ENCODE measurements around the gene KIF4A.

Gene KIF4A

GRCh38 chrX:70437921-70438665, 148.2 kb downstream of the KIF4A start:
- FAIRE-seq = no peak
- no peak for DNase-seq (ENCODE audit: low spot score)

- DNase-seq (ENCODE audit: low spot score) (peak; percentile 27), FAIRE-seq (no peak)
Measured at GRCh38 chrX:70439016-70439415, 149.1 kb downstream of the KIF4A start.

GRCh38 chrX:70442224-70442623, 152.3 kb downstream of the KIF4A start:
- no peak for FAIRE-seq
- DNase-seq (ENCODE audit: low spot score) = no peak

GRCh38 chrX:70444326-70444945, 154.5 kb downstream of the KIF4A start, which contains the start of gene DLG3:
Gene DLG3 (plus strand): TSS chrX:70444835. CDS start chrX:70445202, 367 bp downstream.
- FAIRE-seq (no peak), DNase-seq (ENCODE audit: low spot score) (peak; percentile 75)

- DNase-seq (ENCODE audit: low spot score) = no peak
Measured at GRCh38 chrX:70444946-70445656, 155.2 kb downstream of the KIF4A start.

GRCh38 chrX:70445951-70446350, 156.0 kb downstream of the KIF4A start:
- DNase-seq (ENCODE audit: low spot score) (no peak), FAIRE-seq (no peak)

More at GRCh38 chrX:70444946-70445656, 155.2 kb downstream of the KIF4A start:
- no peak for FAIRE-seq

GRCh38 chrX:70446380-70447350, 156.8 kb downstream of the KIF4A start:
- FAIRE-seq (no peak), DNase-seq (ENCODE audit: low spot score) (no peak)

- DNase-seq (ENCODE audit: low spot score) (no peak), FAIRE-seq (no peak)
Measured at GRCh38 chrX:70449457-70449966, 159.6 kb downstream of the KIF4A start.

GRCh38 chrX:70452143-70452733, 162.3 kb downstream of the KIF4A start:
- peak; percentile 62 for DNase-seq (ENCODE audit: low spot score)
- peak; percentile 5 for FAIRE-seq

GRCh38 chrX:70453024-70453618, 163.2 kb downstream of the KIF4A start:
- DNase-seq (ENCODE audit: low spot score) (no peak), FAIRE-seq (no peak)

GRCh38 chrX:70454441-70455365, 164.8 kb downstream of the KIF4A start:
- FAIRE-seq = no peak
- peak; percentile 46 for DNase-seq (ENCODE audit: low spot score)

- no peak for DNase-seq (ENCODE audit: low spot score)
- no peak for FAIRE-seq
Measured at GRCh38 chrX:70455366-70456202, 165.7 kb downstream of the KIF4A start.

- DNase-seq (ENCODE audit: low spot score) (no peak), FAIRE-seq (no peak)
Measured at GRCh38 chrX:70456256-70456655, 166.4 kb downstream of the KIF4A start.

GRCh38 chrX:70461026-70461425, 171.1 kb downstream of the KIF4A start:
- FAIRE-seq = no peak
- DNase-seq (ENCODE audit: low spot score) = no peak

- DNase-seq (ENCODE audit: low spot score) = no peak
- no peak for FAIRE-seq
Measured at GRCh38 chrX:70464051-70464450, 174.1 kb downstream of the KIF4A start.

- DNase-seq (ENCODE audit: low spot score) = no peak
- FAIRE-seq = no peak
Measured at GRCh38 chrX:70466968-70467367, 177.1 kb downstream of the KIF4A start.

- DNase-seq (ENCODE audit: low spot score) (no peak), FAIRE-seq (no peak)
Measured at GRCh38 chrX:70468709-70469108, 178.8 kb downstream of the KIF4A start.
